ENCODE results near the gene VAV3.

DNA sequence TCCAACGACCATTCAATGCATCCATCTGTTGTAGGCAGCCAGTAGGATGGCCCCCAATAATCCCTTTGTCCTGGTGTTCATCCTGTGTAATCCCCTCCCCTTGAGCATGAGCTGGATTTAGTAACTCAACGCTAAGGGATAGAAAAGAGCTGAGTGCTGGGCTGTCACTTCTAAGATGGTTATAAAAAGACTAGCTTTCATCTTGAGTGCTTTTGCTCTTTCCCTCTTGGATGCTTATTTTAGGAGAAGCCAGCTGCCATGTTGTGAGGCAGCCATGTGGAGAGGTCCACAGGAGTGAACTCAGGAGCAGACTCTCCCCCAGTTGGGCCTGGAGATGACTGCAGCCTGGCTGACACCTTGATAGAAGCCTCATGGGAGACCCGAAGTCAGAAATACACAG is 401.5 kb downstream of the VAV3 start:
- TF ChIP-seq, protein P1, sequence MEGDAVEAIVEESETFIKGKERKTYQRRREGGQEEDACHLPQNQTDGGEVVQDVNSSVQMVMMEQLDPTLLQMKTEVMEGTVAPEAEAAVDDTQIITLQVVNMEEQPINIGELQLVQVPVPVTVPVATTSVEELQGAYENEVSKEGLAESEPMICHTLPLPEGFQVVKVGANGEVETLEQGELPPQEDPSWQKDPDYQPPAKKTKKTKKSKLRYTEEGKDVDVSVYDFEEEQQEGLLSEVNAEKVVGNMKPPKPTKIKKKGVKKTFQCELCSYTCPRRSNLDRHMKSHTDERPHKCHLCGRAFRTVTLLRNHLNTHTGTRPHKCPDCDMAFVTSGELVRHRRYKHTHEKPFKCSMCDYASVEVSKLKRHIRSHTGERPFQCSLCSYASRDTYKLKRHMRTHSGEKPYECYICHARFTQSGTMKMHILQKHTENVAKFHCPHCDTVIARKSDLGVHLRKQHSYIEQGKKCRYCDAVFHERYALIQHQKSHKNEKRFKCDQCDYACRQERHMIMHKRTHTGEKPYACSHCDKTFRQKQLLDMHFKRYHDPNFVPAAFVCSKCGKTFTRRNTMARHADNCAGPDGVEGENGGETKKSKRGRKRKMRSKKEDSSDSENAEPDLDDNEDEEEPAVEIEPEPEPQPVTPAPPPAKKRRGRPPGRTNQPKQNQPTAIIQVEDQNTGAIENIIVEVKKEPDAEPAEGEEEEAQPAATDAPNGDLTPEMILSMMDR (IDR thresholded peaks at IDR 0.05), result no peak
- TF ChIP-seq POLR2AphosphoS5 (IDR thresholded peaks at IDR 0.05), result no peak

Data from transverse colon (tissue), 4 donors.